HG03558 (cell line): Measurements from ENCODE around the gene TBX19.

Source experiments
- ATAC-seq: cut with Tn5 transposase; IDR thresholded peaks from one replicate; pipeline ENCODE4 v1.9.1; 2021; ENCODE audit warnings: moderate number of reproducible peaks; ENCODE audit not compliant: unreplicated experiment; ENCODE audit errors: extremely low read depth

TBX19 gene

GRCh38 chr1:168317309-168317708 is 36.6 kb downstream of the TBX19 start:
- ATAC-seq, result no peak

GRCh38 chr1:168319691-168320090 is 39.0 kb downstream of the TBX19 start:
- ATAC-seq, result no peak

DNA sequence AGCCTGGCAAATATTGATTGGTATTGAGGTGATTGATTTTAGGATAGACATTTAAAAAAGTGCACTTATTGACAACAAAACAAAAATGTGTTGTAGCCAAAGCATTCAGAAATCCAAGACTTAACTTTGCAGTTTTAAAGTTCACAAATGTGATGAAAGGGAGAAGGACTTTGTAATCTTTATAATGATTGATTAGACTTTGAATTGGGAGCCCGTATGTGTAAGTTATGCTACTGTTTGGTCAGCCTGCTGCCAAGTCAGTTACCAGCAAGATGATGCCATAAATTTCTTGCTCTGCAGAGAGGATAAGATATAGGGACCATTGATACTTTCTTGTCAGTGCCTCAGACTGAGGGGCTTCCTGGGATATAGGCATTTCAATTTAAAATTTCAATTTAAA is 39.5 kb downstream of the TBX19 start:
- ATAC-seq, result no peak

- no peak for ATAC-seq
Observed at GRCh38 chr1:168320800-168321450, 40.2 kb downstream of the TBX19 start.

DNA sequence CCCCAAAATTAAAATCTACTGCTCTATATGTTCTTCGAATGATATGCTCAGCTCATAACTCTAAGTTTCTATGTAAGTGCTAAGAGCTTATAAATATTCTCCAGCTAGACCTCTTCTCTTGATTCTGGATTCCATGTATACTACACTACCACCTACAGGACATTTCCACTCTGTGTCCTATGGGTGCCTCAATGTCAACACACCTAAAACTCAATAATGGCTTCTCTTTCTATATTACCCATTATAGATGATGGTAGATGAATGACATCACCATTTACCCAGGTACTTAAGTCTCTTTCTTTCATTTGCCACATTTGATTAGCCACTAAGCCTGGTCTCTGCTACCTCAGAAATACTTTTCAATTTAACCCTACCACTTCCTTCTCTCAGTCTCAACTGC is 41.3 kb downstream of the TBX19 start:
- ATAC-seq, result no peak

GRCh38 chr1:168324745-168325425 is 44.2 kb downstream of the TBX19 start:
- no peak for ATAC-seq

- no peak for ATAC-seq
Observed at GRCh38 chr1:168328731-168329364, 48.2 kb downstream of the TBX19 start.

GRCh38 chr1:168330285-168330684 is 49.6 kb downstream of the TBX19 start:
- no peak for ATAC-seq

DNA sequence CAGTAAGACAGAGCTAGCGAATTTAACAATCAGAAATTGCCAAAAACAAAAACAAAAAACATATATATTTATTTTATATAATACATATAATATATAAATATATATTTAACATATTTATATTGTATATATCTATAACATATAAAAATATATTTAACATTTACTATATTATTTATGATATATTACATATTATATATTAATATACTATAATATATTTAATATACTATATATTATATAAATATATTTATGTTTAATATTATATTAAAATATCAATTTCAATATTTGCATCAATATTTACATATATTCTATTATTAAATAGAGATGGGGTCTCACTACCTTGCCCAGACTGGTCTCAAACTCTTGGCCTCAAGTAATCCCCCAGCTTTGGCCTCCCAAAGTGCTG is 50.9 kb downstream of the TBX19 start:
- ATAC-seq, result no peak

DNA sequence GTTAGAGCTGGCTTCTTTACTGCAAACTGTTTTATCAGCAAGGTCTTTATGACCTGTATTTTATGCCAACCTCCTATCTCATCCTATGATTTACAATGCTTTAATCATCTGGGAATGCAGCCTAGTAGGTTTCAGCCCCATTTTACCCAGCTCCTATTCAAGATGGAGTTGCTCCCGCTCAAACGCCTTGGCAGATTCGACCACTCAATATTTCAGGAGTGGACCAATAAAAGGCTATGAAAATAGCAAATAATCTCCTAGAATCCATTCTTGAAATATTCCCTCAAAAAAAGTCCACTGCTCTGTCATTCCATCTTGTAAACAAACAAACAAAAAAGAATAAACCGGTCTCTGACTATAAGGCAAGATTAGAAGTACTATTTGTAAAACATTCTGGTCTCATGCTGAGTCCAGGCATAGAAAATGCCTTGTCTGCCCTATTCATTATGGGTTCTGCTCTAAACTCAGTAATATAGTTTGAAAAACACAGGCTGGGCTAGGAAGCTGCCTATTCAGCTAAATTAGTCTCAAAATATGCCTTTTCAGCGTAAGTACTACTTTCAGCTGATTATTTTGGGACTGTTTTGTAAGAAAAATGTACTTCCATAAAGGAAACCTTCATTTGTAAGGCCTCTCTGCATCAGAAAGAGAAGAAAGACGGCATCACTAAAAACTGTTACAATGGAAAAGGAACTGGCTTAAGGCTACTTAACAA is 53.0 kb downstream of the TBX19 start:
- no peak for ATAC-seq

GRCh38 chr1:168335500-168335899 is 54.8 kb downstream of the TBX19 start:
- ATAC-seq, result no peak

DNA sequence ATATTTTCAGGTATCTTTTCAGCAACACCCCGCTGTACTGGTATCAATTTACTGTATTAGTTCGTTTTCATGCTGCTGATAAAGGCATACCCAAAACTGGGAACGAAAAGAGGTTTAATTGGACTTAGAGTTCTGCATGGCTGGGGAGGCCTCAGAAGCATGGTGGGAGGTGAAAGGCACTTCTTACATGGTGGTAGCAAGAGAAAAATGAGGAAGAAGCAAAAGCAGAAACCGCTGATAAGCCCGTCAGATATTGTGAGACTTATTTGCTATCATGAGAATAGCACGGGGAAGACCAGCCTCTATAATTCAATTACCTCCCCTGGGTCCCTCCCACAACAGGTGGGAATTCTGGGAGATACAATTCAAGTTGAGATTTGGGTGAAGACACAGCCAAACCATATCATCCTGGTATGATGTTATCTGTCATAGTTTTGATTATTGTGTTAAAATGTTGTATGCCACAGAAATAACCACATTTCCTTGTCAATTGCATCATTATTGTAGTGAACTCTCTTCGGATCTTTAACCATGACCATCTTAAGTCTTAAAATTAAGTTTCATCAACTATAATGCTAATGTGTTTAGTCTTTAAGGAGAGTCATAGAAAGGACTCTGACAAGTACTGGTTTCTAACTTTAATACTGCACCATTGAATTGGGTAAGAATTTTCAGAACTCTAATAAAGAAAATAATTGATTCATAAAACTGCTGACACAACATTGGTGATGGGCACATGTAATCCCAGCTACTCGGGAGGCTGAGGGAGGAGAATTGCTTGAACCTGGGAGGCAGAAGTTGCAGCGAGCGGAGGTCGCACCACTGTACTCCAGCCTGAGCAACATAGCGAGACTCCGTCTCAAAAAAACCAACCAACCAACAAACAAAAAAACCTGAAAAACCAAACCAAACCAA is 58.2 kb downstream of the TBX19 start:
- ATAC-seq, result no peak

DNA sequence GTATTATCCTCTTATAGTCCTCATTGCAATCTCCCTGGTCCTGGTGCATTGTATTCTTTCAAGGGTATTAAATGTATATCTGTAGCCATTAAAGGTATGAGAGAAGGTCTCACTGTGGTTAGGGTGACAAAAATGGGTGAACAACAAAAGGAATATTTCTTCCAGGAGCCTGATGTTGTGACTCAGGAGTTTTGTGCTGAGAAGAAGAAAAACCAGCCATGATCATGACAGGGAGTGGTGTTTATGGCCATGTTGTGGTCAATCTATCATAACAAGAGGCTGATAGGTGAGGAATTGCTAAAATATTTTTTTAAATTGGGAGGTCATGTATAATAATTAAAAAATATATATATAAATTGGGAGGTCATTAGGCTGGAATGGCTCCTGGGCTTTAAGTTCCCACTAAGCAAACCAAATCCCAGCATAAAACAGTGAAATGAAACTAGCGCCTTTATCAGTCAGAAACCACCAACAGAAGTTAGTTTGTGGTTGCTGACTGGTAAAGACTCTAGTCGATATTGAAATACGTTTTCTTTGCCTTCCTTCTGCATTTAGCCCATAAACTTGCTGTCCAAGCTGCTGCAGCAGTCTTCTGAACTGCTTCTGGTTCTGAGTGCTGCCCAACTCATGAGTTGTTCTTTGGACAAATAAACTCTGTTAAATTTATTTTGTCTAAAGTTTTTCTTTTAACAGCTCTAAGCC is 60.3 kb downstream of the TBX19 start:
- ATAC-seq, result no peak

DNA sequence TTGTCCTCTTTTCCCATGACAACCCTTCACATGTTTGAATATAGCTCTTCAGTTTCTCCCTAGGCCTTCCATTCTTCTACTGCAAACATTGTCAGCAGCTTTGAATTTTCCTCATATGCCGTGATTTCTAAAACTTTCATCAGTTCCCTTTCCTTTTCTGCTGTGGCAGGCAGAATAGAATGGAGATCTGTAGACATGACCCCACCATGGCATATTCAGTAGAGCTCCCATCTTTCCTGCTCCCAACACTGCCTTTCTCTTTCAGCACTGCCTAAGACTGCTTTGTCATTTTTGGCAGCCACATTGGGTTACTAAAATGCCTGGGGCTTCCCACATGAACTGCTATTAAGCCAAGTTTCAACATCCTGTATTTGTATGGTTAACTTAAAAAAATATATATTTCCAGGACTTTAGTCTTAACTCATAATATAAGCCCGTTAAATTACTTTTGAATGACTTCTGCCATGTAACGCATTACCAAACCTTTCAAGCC is 60.9 kb downstream of the TBX19 start:
- no peak for ATAC-seq

DNA sequence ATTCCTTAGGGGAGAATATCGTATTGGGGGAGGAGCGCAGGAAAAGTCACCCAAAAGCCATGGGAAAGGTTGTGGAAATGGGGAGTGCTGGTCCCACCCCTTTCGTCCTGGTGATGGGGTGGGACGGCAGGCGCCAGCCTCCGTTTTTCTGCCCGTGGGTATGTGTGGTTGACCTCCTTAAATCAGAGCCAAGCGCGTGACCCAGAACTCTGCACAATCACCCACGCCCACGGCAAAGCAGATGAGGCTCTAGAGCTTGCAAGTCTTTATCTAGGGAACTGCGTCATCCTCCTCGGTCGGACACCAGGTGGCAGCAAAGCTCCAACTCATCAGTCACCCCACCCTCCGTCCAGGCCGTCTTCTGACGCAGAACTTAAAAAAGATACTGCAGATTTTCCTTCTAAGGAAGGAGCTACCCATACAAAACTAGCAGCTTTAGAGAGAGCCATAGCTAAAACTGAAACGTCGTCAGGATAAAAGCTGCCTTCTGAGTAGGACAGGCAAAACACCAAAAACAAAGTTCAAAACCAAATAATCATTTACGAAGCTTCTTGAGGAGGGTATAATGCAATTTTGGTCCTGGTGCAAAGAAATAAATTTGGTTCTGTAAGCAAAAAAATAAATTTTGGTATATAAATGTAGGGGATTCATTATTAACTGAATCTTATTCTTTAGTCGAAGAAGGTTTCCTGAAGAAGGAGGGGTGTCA is 62.0 kb downstream of the TBX19 start:
- ATAC-seq, result no peak

DNA sequence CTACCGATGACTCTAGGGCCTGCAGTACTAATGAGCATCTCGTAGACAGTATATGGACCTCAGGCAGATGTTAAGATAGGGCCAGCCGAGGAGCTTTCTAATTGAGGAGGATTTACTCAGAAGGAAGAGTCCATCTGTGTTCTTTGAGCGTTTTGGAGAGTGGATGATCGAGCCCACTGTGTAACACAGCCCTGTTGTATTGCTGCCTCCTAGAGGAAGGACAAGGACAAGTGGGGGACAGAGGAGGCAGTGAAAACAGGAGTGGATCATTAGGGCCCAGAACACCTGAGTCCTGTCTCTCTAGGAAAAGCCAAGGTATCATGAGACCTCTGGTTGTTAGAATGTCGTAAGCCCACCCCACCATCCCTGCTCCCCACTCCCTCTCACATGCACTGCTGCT is 62.9 kb downstream of the TBX19 start:
- no peak for ATAC-seq

DNA sequence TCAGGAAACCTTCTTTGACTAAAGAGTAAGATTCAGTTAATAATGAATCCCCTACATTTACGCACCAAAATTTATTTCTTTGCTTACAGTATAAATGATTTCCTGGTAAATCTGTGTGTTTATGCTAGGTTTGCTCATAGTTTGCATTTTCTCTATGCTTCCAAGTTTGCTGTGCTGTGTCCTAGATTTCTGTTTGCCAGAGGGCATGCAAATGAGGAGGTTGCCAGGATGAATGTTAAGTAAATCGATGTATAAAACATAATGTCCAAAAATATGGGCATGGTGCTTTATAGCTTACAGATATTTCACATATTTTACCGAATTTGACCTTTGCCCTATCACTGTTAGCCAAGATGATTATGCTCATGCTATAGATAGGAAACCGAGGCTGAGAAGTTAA is 63.8 kb downstream of the TBX19 start:
- no peak for ATAC-seq

DNA sequence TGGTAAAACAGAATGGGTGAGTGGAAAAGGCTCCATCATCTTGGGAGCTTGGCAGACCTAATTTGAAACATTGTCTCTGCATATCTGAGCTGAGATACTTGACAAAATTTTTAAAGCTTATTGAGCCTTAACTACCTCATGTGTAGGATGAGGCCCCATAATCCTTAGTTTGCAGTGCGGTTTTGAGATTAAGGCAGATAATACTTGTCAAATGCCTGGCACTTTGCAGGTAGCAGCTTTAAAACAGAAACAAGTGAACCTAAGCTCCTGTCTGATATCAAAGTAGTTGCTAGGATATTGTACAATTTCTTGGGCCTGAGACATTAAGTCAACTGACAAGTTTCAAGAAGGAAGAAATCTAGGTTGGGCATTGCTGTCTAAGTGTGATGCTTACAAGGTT is 65.3 kb downstream of the TBX19 start:
- ATAC-seq, result no peak

GRCh38 chr1:168347630-168348029 is 67.0 kb downstream of the TBX19 start:
- no peak for ATAC-seq
